SH-SY5Y (cell line): Measurements from ENCODE around the gene TRABD2B.

Experiments
- GATA2 ChIP-seq: IDR thresholded peaks from 2 replicates; pipeline ENCODE4 v1.6.1; 2011; ENCODE audit warnings: mild to moderate bottlenecking, low read depth, low read length
- GATA3 ChIP-seq: IDR thresholded peaks from 2 replicates; pipeline ENCODE4 v1.6.1; 2011; ENCODE audit warnings: low read depth, mild to moderate bottlenecking, low read length, moderate library complexity

- TF ChIP-seq GATA3 (no peak), GATA2 (no peak)
Observed at GRCh38 chr1:47908258-47908657, 88.9 kb downstream of the TRABD2B start.
